ENCODE results near the gene PDC. TPM values are rescaled to one million over a fixed set of nuclear protein-coding genes. Genes with fewer than 3 reads are reported as not detected.

PDC gene
- total and polyA plus RNA-seq, 2 donors (not counting 3 experiments of a cell fraction or from before 2014, with no cell fraction given): not detected

DNA sequence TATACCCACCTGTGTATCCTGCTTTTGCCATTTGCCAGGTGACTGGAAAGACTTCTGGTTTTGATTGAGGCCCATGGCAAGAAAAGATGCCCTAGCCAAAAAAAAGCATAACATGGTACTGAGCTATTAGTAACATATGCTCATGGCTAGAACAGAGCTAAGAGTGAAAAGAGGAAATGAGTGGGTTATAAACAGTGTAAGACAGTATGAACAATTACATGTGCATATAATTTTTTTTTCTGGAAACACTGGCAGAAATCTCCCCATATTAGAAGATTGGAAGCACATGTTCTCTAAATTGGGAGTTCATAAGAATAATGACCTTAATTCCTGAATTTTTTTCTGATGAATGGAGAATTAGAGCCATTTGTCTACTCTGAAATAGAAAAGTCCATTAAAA, 41.2 kb upstream of the PDC start:
- no peak overlapping the region for H3K4me3 ChIP-seq (replicated peaks in 1 of 3; ENCODE audit: insufficient read depth in 1 of 3, low read depth in 1 of 3, low read length in 3 of 3)
- FAIRE-seq (no peak), DNase-seq (ENCODE audit: low read depth, low spot score) (no peak)
- intact Hi-C loops (cut with micrococcal nuclease) (no loop called here), dilution Hi-C loops (cut with MboI; ENCODE audit: extremely low pct_ligation_motif_present, low sequenced_read_pairs) (no loop called here)
- H3K9me1 ChIP-seq (replicated peaks; ENCODE audit: control insufficient read depth, extremely low read depth, insufficient read depth, low read length): no peaks in the 10 kb centered on the region
- no peak overlapping the region for H3K4me2 ChIP-seq (ENCODE audit: insufficient read depth, low read length)
- POLR2A ChIA-PET: no interaction called here
- BruUV-seq (replicated peaks): no TSS peak
- H2AFZ ChIP-seq (ENCODE audit: low read depth, low read length): no peak overlapping the region
- H3K79me2 ChIP-seq (ENCODE audit: control insufficient read depth, insufficient read depth, low read length): no peaks in the 10 kb centered on the region
- no peaks in the 10 kb centered on the region for H4K20me1 ChIP-seq (replicated peaks; ENCODE audit: control insufficient read depth, extremely low read depth, insufficient read depth, low read length)
- H3K27me3 ChIP-seq (ENCODE audit: control insufficient read depth in 2 of 2, insufficient read depth in 2 of 2, low read length in 2 of 2): no peaks in the 10 kb centered on the region
- CTCF ChIA-PET: no interaction called here
- H3K27ac ChIP-seq (ENCODE audit: insufficient read depth, low read depth, low read length): no peak overlapping the region
- H3K36me3 ChIP-seq (ENCODE audit: control insufficient read depth in 2 of 2, extremely low read depth in 1 of 2, insufficient read depth in 2 of 2, low read length in 2 of 2): no peaks in the 10 kb centered on the region
- no peak for TF ChIP-seq FOS (IDR thresholded peaks at IDR 0.05; ENCODE audit: borderline replicate concordance, insufficient read depth, low read length)
- no peak for TF ChIP-seq MYC (IDR thresholded peaks at IDR 0.05; ENCODE audit: low read depth, low read length)
- TF ChIP-seq GATA2 (IDR thresholded peaks at IDR 0.05; ENCODE audit: insufficient read depth, insufficient read length, low read depth, low read length): no peak
- H3K4me1 ChIP-seq (ENCODE audit: control insufficient read depth, extremely low read depth, insufficient read depth, low read length): peaks cover 28% of the 10 kb centered on the region
- no peaks in the 10 kb centered on the region for H3K9me3 ChIP-seq (replicated peaks; ENCODE audit: control insufficient read depth, insufficient read depth, low read length)
- H3K9ac ChIP-seq (replicated peaks; ENCODE audit: extremely low read depth, insufficient read depth, low read length): no peak overlapping the region

DNA sequence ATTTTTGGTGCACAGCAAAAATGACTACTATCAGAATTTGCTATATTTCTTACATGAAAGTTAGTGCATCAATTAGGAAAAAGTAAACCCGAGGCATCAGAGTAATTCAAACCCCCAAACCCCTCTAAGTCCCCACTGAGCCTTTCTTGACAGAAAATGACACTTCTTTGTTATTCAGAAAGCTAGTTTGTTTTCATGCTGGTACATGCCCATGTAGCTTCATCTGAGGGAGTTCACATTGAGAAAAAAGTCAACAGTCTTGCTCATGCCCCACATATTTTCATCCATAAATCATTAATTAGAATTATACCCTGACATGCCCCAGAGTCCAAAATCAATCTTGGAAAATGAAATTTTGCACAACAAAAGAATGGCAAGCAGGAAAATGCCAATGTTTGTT, 39.9 kb upstream of the PDC start:
- H3K4me1 ChIP-seq (ENCODE audit: control insufficient read depth, extremely low read depth, insufficient read depth, low read length): peaks cover 28% of the 10 kb centered on the region
- no TSS peak for BruUV-seq (replicated peaks)
- DNase-seq (ENCODE audit: low read depth, low spot score) (no peak), FAIRE-seq (no peak)
- no peaks in the 10 kb centered on the region for H3K27me3 ChIP-seq (ENCODE audit: control insufficient read depth in 2 of 2, insufficient read depth in 2 of 2, low read length in 2 of 2)
- H3K27ac ChIP-seq (ENCODE audit: insufficient read depth, low read depth, low read length): no peak overlapping the region
- POLR2A ChIA-PET: no interaction called here
- H3K4me2 ChIP-seq (ENCODE audit: insufficient read depth, low read length): no peak overlapping the region
- intact Hi-C loops (cut with micrococcal nuclease) (no loop called here), dilution Hi-C loops (cut with MboI; ENCODE audit: extremely low pct_ligation_motif_present, low sequenced_read_pairs) (no loop called here)
- no peaks in the 10 kb centered on the region for H3K9me1 ChIP-seq (replicated peaks; ENCODE audit: control insufficient read depth, extremely low read depth, insufficient read depth, low read length)
- CTCF ChIA-PET: no interaction called here
- H3K4me3 ChIP-seq (replicated peaks in 1 of 3; ENCODE audit: insufficient read depth in 1 of 3, low read depth in 1 of 3, low read length in 3 of 3): no peak overlapping the region
- H3K36me3 ChIP-seq (ENCODE audit: control insufficient read depth in 2 of 2, extremely low read depth in 1 of 2, insufficient read depth in 2 of 2, low read length in 2 of 2): no peaks in the 10 kb centered on the region
- no peak overlapping the region for H2AFZ ChIP-seq (ENCODE audit: low read depth, low read length)
- H3K9ac ChIP-seq (replicated peaks; ENCODE audit: extremely low read depth, insufficient read depth, low read length): no peak overlapping the region
- no peaks in the 10 kb centered on the region for H3K9me3 ChIP-seq (replicated peaks; ENCODE audit: control insufficient read depth, insufficient read depth, low read length)
- TF ChIP-seq, protein P1, sequence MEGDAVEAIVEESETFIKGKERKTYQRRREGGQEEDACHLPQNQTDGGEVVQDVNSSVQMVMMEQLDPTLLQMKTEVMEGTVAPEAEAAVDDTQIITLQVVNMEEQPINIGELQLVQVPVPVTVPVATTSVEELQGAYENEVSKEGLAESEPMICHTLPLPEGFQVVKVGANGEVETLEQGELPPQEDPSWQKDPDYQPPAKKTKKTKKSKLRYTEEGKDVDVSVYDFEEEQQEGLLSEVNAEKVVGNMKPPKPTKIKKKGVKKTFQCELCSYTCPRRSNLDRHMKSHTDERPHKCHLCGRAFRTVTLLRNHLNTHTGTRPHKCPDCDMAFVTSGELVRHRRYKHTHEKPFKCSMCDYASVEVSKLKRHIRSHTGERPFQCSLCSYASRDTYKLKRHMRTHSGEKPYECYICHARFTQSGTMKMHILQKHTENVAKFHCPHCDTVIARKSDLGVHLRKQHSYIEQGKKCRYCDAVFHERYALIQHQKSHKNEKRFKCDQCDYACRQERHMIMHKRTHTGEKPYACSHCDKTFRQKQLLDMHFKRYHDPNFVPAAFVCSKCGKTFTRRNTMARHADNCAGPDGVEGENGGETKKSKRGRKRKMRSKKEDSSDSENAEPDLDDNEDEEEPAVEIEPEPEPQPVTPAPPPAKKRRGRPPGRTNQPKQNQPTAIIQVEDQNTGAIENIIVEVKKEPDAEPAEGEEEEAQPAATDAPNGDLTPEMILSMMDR (IDR thresholded peaks at IDR 0.05; ENCODE audit: extremely low read depth in 1 of 2, insufficient read depth in 1 of 2, low read depth in 1 of 2, low read length in 2 of 2): no peak
- no peaks in the 10 kb centered on the region for H4K20me1 ChIP-seq (replicated peaks; ENCODE audit: control insufficient read depth, extremely low read depth, insufficient read depth, low read length)
- no peaks in the 10 kb centered on the region for H3K79me2 ChIP-seq (ENCODE audit: control insufficient read depth, insufficient read depth, low read length)

Measured in endothelial cell of umbilical vein (primary cell).